Ecto neural progenitor cell (in vitro differentiated cells): ENCODE results near the gene CD320.
"Not testable (repeated sequence)": the region's sequence is repeated elsewhere in the genome, so short reads cannot be mapped to it uniquely, and the experiment has no call there.

ENCODE experiments used
- DNase-seq: peaks from one replicate; pipeline ENCODE4 v3.0.0-alpha.2; 2018; ENCODE audit warnings: low spot score

CD320 gene

GRCh38 chr19:8307965-8308866, at the start of gene CD320:
Gene CD320 (minus strand): TSS chr19:8308358. CDS start chr19:8308290, 68 bp downstream.
- peak; percentile 89 for DNase-seq

GRCh38 chr19:8357007-8357521, 48.9 kb upstream of the CD320 start:
- DNase-seq = no peak

- no peak for DNase-seq
Measured at GRCh38 chr19:8355631-8356402, 47.7 kb upstream of the CD320 start.

- peak; percentile 45 for DNase-seq
Measured at GRCh38 chr19:8352845-8353244, 44.7 kb upstream of the CD320 start.

GRCh38 chr19:8352134-8352827, 44.1 kb upstream of the CD320 start:
- DNase-seq = peak; percentile 47

- DNase-seq = not testable (repeated sequence)
Measured at GRCh38 chr19:8349629-8350372, 41.6 kb upstream of the CD320 start.

GRCh38 chr19:8343483-8343844, 35.3 kb upstream of the CD320 start:
- DNase-seq = no peak

GRCh38 chr19:8342684-8343482, 34.7 kb upstream of the CD320 start, which contains the start of gene KANK3:
Gene KANK3 (minus strand): TSS chr19:8343262. CDS start chr19:8337828, 5,434 bp downstream.
- peak; percentile 95 for DNase-seq

- peak; percentile 49 for DNase-seq
Measured at GRCh38 chr19:8342316-8342683, 34.1 kb upstream of the CD320 start.

GRCh38 chr19:8341504-8341903, 33.3 kb upstream of the CD320 start:
- DNase-seq = not testable (repeated sequence)

- no peak for DNase-seq
Measured at GRCh38 chr19:8340341-8341096, 32.4 kb upstream of the CD320 start.

GRCh38 chr19:8338835-8339234, 30.7 kb upstream of the CD320 start:
- DNase-seq = no peak

GRCh38 chr19:8337728-8338127, 29.6 kb upstream of the CD320 start:
- DNase-seq = no peak

GRCh38 chr19:8336660-8337059, 28.5 kb upstream of the CD320 start:
- no peak for DNase-seq

- no peak for DNase-seq
Measured at GRCh38 chr19:8336072-8336569, 28.0 kb upstream of the CD320 start.

- peak; percentile 70 for DNase-seq
Measured at GRCh38 chr19:8335343-8336071, 27.3 kb upstream of the CD320 start.

GRCh38 chr19:8334458-8335342, 26.5 kb upstream of the CD320 start:
- peak; percentile 82 for DNase-seq
